22Rv1 (cell line): ENCODE data around the gene TXNRD2.
"Not testable (repeated sequence)": the region's sequence is repeated elsewhere in the genome, so short reads cannot be mapped to it uniquely, and the experiment has no call there.

ENCODE experiments used
- H3K27ac ChIP-seq: fragments of 450-650 bp; 2 replicates; pipeline ENCODE4 v1.5.1; 2017
- ZFX ChIP-seq: fragments of 450-650 bp; IDR thresholded peaks from 2 replicates; pipeline ENCODE4 v1.6.1; 2017; ENCODE audit warnings: antibody characterized with exemption, borderline replicate concordance
- TF ChIP-seq, protein P1 (sequence below): fragments of 450-650 bp; IDR thresholded peaks from 2 replicates; pipeline ENCODE4 v1.5.1; 2017; ENCODE audit warnings: mild to moderate bottlenecking

Gene TXNRD2

DNA sequence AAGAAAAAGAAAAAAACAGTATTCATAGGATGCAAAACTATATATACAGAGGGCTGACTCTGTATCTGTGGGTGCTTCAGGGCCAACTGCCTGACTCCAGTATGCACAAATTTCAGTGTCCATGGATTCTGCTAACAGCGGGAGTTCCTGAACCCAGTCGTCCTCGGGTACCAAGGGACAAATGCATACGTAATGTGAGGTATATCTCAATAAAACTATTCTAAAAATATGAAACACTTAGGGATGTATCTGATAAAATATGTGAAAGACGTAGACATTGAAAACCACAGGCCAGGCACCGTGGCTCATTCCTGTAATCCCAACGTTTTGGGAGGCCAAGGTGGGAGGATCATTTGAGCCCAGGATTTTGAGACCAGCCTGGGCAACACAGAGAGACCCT is 13.9 kb downstream of the TXNRD2 start:
- H3K27ac ChIP-seq = no peak overlapping the region
- no peak for TF ChIP-seq ZFX
- TF ChIP-seq, protein P1, sequence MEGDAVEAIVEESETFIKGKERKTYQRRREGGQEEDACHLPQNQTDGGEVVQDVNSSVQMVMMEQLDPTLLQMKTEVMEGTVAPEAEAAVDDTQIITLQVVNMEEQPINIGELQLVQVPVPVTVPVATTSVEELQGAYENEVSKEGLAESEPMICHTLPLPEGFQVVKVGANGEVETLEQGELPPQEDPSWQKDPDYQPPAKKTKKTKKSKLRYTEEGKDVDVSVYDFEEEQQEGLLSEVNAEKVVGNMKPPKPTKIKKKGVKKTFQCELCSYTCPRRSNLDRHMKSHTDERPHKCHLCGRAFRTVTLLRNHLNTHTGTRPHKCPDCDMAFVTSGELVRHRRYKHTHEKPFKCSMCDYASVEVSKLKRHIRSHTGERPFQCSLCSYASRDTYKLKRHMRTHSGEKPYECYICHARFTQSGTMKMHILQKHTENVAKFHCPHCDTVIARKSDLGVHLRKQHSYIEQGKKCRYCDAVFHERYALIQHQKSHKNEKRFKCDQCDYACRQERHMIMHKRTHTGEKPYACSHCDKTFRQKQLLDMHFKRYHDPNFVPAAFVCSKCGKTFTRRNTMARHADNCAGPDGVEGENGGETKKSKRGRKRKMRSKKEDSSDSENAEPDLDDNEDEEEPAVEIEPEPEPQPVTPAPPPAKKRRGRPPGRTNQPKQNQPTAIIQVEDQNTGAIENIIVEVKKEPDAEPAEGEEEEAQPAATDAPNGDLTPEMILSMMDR = no peak

DNA sequence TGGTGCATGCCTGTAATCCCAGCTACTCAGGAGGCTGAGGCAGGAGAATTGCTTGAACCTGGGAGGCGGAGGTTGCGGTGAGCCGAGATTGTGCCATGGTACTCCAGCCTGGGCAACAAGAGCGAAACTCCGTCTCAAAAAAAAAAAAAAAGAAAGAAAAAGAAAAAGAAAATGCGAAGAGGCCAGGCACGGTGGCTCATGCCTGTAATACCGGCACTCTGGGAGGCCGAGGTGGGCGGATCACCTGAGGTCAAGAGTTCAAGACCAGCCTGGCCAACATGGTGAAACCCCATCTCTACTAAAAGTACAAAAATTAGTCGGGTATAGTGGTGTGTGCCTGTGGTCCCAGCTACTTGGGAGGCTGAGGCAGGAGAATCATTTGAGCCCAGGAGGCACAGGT is 15.6 kb downstream of the TXNRD2 start:
- H3K27ac ChIP-seq = not testable (repeated sequence)

DNA sequence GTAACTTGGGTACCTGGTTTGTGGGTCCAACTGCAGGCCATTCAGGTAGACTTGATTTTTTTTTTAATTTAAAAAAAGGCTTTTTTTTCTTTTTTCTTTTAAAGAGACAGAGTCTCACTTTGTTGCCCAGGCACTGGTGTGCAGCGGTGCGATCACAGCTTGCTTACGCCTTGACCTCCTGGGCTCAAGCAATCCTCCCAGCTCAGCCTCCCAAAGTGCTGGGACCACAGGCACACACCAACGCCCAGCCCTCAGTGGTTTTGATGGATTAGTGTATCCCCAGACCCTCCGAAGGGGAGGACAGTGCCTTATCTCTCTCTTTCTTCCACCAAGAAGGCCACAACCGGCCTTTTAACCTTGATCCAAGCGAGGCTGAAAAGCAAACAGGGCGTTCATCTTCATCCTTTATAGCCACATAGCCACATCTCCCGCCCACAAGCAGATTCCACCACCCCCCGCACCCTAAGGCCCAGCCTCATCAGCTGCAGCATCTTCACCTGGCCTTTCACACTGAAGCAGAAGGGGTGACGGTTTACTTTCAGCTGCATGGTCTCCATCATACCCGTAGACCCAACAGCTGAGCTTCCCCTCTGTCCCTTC is 17.6 kb downstream of the TXNRD2 start:
- no peak overlapping the region for H3K27ac ChIP-seq
- TF ChIP-seq ZFX = no peak
- TF ChIP-seq, protein P1 = no peak

DNA sequence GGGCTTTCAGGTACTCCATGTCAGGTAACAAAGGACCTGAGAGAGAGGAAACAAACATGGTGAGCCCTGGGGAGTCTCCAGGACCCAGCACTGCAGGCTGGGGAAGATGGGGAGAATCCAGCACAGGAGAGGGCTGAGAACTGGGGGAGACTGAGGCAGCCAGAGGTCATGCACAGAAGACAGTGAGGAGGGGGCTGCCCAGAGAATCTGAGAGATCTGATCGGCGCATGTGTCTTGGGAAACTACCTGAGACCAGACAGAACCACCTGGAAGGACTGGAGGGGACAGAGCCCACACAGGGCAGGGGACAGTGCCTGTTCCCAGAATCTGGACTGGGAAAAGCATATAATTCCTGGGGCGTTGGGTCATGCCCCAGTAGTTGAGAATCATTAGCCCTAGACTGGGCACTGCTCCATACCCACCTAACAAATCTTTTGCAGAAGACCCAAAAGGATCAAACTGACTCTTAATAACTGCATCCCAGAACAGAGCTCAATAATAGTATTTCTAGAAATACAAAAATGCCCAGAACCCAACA is 20.0 kb downstream of the TXNRD2 start:
- no peak for TF ChIP-seq ZFX
- TF ChIP-seq, protein P1 = no peak
- H3K27ac ChIP-seq = no peak overlapping the region

DNA sequence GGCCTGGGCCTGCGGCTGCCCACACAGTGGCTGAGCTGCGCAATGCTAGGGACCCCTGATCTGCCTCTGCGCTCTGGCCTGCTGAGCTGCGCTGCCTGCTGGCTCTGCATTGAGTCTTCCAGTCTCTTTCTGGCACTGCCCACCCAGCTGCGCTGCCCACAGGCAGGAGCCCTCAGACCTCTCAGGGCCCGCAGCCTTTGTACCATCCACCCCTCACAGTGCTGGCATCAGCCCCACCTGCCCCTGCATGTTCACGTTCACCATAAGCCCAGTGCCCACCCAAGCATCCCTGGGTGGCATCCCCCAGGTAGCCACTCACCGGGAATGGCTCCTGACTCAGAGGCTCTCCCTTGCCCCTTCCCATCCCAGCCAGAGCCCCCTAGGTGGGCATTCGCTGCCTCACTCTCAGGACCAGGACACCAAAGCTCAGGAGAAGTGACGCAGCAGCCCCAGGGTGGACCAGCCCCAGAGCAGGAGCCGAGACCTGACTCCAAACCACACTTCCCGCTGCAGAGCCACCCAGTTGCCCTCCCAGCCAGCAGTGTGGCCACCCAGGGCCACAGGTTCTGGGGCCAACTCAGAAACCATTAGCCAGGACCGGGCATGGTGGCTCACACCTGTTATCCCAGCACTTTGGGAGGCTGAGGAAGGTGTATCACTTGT is 21.8 kb downstream of the TXNRD2 start:
- TF ChIP-seq ZFX = no peak
- TF ChIP-seq, protein P1 = no peak
- H3K27ac ChIP-seq = no peak overlapping the region

DNA sequence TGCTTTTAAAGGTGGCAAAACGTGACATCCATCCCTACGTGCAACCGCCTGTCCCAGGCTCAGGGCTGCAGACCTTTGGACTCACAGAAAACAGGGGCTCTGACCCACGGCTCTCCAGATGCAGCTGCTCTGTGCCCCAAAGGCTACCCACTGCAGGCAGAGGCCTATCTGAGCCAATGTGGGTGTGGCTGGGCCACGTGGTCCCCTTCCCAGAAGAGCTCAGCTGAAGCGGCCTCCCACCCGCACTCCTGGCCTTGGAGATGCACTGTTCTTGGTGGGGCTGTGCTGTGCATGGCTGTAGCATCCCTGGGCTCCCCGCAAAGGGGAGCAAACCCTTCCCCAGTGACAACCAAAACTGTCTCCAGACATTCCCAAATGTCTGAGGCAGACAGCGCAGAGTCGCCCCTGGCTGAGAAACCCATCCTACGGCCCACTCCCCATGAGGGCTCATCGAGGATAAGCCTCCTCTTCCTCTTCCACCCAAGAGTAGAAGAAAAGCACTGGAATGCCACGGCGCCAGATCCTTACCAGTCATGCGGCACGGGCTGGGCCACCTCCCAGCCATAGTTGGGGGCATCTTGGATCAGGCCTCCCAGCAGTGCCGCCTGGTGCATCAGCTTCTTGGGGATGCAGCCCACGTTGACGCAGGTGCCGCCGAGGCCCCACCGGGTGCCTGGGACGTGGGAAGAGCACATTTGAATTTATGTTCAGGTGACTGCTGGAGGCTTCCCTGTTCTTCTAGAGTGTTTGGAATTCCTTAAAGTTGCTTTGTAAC is 23.1 kb downstream of the TXNRD2 start:
- TF ChIP-seq, protein P1 = no peak
- TF ChIP-seq ZFX = no peak

DNA sequence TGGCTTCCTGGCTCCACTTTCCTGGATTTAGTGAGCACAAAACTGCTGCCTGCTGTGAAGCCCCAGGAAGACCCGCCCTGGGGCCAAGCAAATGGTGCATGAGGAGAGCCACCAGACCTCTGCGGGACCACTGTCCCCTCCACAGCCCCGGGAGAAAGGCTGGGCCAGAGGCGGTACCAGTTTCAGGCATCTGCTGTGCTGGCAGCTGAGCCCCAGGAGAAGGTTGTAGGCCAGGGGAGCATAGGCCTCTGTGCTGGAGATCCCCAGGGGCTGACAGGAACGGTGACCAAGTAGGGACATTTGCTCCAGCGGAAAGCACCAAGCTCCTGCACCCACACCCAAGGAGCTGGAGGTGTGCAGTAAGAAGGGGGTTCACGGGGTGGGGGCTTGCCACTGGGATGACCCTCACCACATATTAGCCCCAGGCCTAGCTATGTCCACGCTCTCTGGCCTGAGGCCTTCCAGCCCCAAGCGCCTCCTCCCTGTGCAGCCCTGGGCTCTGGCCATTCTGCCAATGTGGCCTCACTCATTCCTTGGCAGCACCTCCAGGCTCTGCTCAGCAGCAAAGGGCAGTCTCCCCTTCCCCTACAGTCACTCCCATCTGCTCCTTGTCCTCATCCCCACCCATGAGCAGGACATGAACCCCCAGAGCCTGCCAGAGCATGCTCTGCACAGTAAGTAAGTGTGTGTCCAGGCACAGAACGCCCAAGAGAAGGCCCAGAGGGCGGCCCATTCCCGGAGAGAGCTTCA is 24.1 kb downstream of the TXNRD2 start:
- TF ChIP-seq ZFX = no peak
- TF ChIP-seq, protein P1 = no peak
- H3K27ac ChIP-seq = no peak overlapping the region

More for the DNA sequence above, 23.1 kb downstream of the TXNRD2 start:
- H3K27ac ChIP-seq = no peak overlapping the region
